ENCODE data around the gene ACKR2.
A peak's percentile ranks its signal among the peaks of the same experiment; 100 is the strongest.

Gene ACKR2

GRCh38 chr3:42809202-42809601, at the start of gene ACKR2:
Gene ACKR2 (plus strand): TSS chr3:42809445. CDS start chr3:42864503, 55,058 bp downstream.
- no peak for DNase-seq (ENCODE audit: low read depth in 1 of 2, low spot score in 1 of 2)

- DNase-seq (ENCODE audit: low read depth in 1 of 2, low spot score in 1 of 2), result no peak
Observed at GRCh38 chr3:42762046-42762724, 47.1 kb upstream of the ACKR2 start.

GRCh38 chr3:42763021-42763420, 46.2 kb upstream of the ACKR2 start:
- no peak for DNase-seq (ENCODE audit: low read depth in 1 of 2, low spot score in 1 of 2)

- no peak for DNase-seq (ENCODE audit: low read depth in 1 of 2, low spot score in 1 of 2)
Observed at GRCh38 chr3:42764115-42764514, 45.1 kb upstream of the ACKR2 start.

- no peak for DNase-seq (ENCODE audit: low read depth in 1 of 2, low spot score in 1 of 2)
Observed at GRCh38 chr3:42764561-42765295, 44.5 kb upstream of the ACKR2 start.

- DNase-seq (ENCODE audit: low read depth in 1 of 2, low spot score in 1 of 2), result no peak
Observed at GRCh38 chr3:42769477-42770131, 39.6 kb upstream of the ACKR2 start.

- DNase-seq (ENCODE audit: low read depth in 1 of 2, low spot score in 1 of 2), result no peak
Observed at GRCh38 chr3:42771271-42771670, 38.0 kb upstream of the ACKR2 start.

GRCh38 chr3:42772670-42773408, 36.4 kb upstream of the ACKR2 start, which contains the start of gene CCDC13:
Gene CCDC13 (minus strand): TSS chr3:42773253. CDS start chr3:42758345, 14,908 bp downstream.
- peak; percentile 74 to 84 for DNase-seq (ENCODE audit: low read depth in 1 of 2, low spot score in 1 of 2)

GRCh38 chr3:42773409-42773751, 35.9 kb upstream of the ACKR2 start:
- no peak for DNase-seq (ENCODE audit: low read depth in 1 of 2, low spot score in 1 of 2)

- DNase-seq (ENCODE audit: low read depth in 1 of 2, low spot score in 1 of 2), result no peak
Observed at GRCh38 chr3:42778644-42779043, 30.6 kb upstream of the ACKR2 start.

GRCh38 chr3:42780398-42780797, 28.8 kb upstream of the ACKR2 start:
- no peak for DNase-seq (ENCODE audit: low read depth in 1 of 2, low spot score in 1 of 2)

GRCh38 chr3:42780892-42781700, 28.1 kb upstream of the ACKR2 start:
- peak in 1 of 2 donors; percentile 46 for DNase-seq (ENCODE audit: low read depth in 1 of 2, low spot score in 1 of 2)

- DNase-seq (ENCODE audit: low read depth in 1 of 2, low spot score in 1 of 2), result no peak
Observed at GRCh38 chr3:42786212-42786611, 23.0 kb upstream of the ACKR2 start.

- DNase-seq (ENCODE audit: low read depth in 1 of 2, low spot score in 1 of 2), result no peak
Observed at GRCh38 chr3:42786631-42787030, 22.6 kb upstream of the ACKR2 start.

GRCh38 chr3:42790714-42791229, 18.5 kb upstream of the ACKR2 start:
- no peak for DNase-seq (ENCODE audit: low read depth in 1 of 2, low spot score in 1 of 2)

- DNase-seq (ENCODE audit: low read depth in 1 of 2, low spot score in 1 of 2), result no peak
Observed at GRCh38 chr3:42795621-42796181, 13.5 kb upstream of the ACKR2 start.

GRCh38 chr3:42796332-42796885, 12.8 kb upstream of the ACKR2 start:
- DNase-seq (ENCODE audit: low read depth in 1 of 2, low spot score in 1 of 2), result no peak

- DNase-seq (ENCODE audit: low read depth in 1 of 2, low spot score in 1 of 2), result no peak
Observed at GRCh38 chr3:42799376-42799775, 9.9 kb upstream of the ACKR2 start.

GRCh38 chr3:42800251-42800650, 9.0 kb upstream of the ACKR2 start:
- no peak for DNase-seq (ENCODE audit: low read depth in 1 of 2, low spot score in 1 of 2)

Data from activated CD4-positive, alpha-beta T cell treated with anti-CD3 and anti-CD28 coated beads, Interleukin-2, amount 50 U/mL, for 24 hours (primary cell).